GM18505 (cell line): Measurements from ENCODE around the gene IL17RD.

Source experiments
- ATAC-seq: cut with Tn5 transposase; IDR thresholded peaks from one replicate; pipeline ENCODE4 v1.9.1; 2021; ENCODE audit not compliant: unreplicated experiment
- POLR2A ChIP-seq: IDR thresholded peaks from 4 replicates; pipeline ENCODE4 v1.6.1; 2011; ENCODE audit warnings: borderline replicate concordance; ENCODE audit not compliant: insufficient read depth, insufficient read length; ENCODE audit errors: extremely low read depth

IL17RD gene

DNA sequence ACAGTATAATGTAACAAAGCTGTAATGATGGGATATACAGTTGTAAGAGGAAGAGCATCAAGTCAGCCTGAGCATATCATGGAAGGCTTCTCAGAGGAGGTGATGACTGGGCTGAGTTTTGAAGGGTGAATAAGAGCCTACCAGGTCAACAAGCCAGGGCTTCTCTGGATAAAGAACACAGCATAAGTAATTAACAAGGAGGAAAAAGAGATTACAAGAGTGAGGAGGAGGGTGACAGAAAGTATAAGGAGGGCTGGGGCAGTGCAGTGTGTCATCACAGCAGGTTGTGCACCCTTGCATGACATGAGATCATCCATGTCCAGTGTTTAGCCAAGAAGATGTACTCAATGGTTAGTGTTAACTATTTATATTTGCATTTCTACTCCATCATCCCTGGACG lies 121.6 kb downstream of the IL17RD start:
- ATAC-seq, result no peak
- TF ChIP-seq POLR2A, result no peak

GRCh38 chr3:57041674-57042073 lies 123.5 kb downstream of the IL17RD start:
- TF ChIP-seq POLR2A, result no peak
- no peak for ATAC-seq
